T47D (cell line): ENCODE measurements around the gene KCNN3.

Experiments
- DNase-seq, 2 experiments: peaks; one replicate each; pipeline versions ENCODE4 v3.0.0 to v3.0.0-alpha.2; 2011 to 2012; ENCODE audit warnings: low read depth in 1 of 2, low spot score in 1 of 2
- JUND ChIP-seq: IDR thresholded peaks from 2 replicates; pipeline ENCODE4 v1.6.1; 2012; ENCODE audit warnings: low read depth
- in situ Hi-C: cut with HindIII; loops from 2 replicates; pipeline ENCODE4 v1.10.0; 2016; ENCODE audit warnings: low sequenced_read_pairs, low pct_unique_long_range_greater_than_20kb

The KCNN3 gene

DNA sequence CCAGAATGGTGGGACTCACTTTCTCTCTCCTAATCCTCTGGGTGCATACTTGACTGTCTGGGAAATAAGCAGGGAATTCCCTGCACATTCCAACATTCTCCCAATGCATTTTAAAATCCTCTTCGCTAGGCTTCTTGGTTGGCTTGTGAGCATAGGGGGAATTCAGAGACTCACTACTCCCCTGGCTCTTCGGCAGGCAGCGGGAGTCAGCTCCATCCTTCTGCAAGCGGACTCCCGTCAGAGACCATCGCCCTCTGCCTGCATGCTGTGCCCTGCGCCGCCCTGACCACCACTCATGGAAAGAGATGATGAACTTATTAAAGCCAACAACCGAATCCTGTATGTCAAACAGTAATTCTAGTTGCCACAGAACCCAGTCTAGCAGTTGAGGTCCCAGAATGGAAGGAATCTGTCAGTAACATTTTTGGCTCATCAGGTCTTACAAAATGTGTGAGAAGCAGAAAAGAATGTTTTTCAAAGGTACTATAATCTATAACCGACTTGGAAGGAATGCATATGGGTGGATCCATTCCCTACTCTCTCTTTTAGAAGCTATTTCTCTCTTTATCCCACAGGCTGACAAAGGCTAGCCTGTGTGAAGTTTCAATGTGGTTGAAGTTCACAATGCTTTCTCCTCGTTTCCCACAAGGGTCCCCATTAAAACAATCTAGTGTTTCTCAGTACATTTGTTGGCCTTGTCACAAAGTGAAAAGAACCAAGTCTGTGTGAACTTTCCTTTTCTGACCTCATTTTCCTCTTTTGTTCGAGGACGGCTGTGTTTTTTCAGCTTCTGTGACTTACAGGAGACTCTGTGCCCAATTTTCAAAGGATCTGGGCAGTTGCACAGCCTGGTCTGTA lies 143.0 kb downstream of the KCNN3 start:
- no peak for TF ChIP-seq JUND
- in situ Hi-C loops: no loop called here
- DNase-seq: no peak

DNA sequence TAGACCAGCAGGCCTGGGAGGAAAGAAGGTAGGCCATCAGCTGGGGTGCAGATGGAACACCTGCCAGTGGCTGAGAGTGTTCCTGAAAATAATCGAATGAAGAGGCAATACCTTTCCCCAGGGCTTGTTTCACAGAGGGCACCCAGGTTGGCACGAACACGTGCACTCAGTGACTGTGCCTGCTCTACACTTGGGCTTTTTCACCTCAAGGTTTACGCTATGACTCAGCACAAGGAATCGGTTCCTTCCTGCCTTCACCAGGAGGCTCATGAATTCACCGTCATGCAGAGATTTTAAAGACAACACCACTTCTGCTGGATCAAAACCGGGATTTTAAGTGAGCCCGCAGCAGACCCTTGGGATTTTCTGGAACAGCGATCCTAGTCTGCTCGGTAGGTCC lies 143.6 kb downstream of the KCNN3 start:
- no peak for TF ChIP-seq JUND
- in situ Hi-C loops: no loop called here
- no peak for DNase-seq

GRCh38 chr1:154725865-154726264 lies 144.2 kb downstream of the KCNN3 start:
- in situ Hi-C loops: no loop called here
- TF ChIP-seq JUND: no peak
- DNase-seq: no peak

GRCh38 chr1:154720328-154721297 lies 149.5 kb downstream of the KCNN3 start:
- no peak for TF ChIP-seq JUND
- in situ Hi-C loops: no loop called here
- no peak for DNase-seq

- no peak for DNase-seq
- no peak for TF ChIP-seq JUND
- in situ Hi-C loops: no loop called here
Observed at GRCh38 chr1:154719586-154720327, 150.3 kb downstream of the KCNN3 start.

DNA sequence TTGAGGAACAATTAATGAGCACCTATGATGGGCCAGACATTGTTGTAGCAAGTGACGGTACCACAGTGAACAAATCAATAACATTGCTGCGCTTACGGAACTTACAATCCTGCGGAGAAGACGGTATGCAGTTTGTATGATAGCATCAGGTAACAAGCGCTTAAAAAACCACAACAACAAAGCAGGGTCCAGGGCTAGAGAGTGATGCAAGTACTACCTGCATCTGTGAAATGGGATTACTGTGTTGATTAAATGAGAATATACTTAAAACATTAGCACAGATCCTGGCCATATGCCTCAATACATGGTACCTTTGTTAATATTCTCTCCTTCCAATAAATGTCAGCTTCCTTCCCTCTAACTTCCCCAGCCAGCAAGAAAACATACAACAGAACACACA lies 151.5 kb downstream of the KCNN3 start:
- in situ Hi-C loops: no loop called here
- DNase-seq: no peak
- TF ChIP-seq JUND: no peak

DNA sequence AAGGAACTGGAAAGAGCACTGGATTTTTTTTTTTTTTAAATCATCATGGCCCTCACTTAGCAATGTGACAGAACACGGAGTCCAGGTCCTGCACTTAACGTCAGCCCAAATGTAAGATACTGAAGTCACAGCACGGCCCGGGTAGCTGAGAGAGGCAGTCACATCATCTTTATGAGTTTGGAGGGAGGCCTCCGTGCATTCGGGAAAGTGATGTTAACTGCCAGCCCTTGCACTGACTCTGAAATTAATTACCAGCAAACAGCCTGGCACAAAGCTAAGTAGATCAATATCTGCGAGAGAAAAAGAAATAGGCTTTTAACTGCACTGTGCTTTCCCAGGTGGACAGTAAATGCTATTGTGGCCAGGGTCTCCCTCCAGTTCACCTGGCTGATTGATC lies 152.6 kb downstream of the KCNN3 start:
- TF ChIP-seq JUND: no peak
- in situ Hi-C loops: no loop called here

GRCh38 chr1:154716614-154717527 lies 153.2 kb downstream of the KCNN3 start:
- DNase-seq: peak in 1 of 2 experiments; percentile 27
- TF ChIP-seq JUND: no peak
- in situ Hi-C loops: no loop called here

More for the DNA sequence above, 152.6 kb downstream of the KCNN3 start:
- DNase-seq: peak in 1 of 2 experiments; percentile 27

GRCh38 chr1:154716011-154716410 lies 154.1 kb downstream of the KCNN3 start:
- no peak for DNase-seq
- no peak for TF ChIP-seq JUND
- in situ Hi-C loops: no loop called here

GRCh38 chr1:154715385-154715784 lies 154.7 kb downstream of the KCNN3 start:
- no peak for TF ChIP-seq JUND
- no peak for DNase-seq
- in situ Hi-C loops: no loop called here

GRCh38 chr1:154714638-154715037 lies 155.4 kb downstream of the KCNN3 start:
- in situ Hi-C loops: no loop called here
- no peak for TF ChIP-seq JUND
- DNase-seq: peak; percentile 35 to 83
